ENCODE data around the gene HSPA6.

- TF ChIP-seq CTCF (IDR thresholded peaks at IDR 0.05; ENCODE audit: borderline replicate concordance, extremely low read depth, low read length, poor library complexity, severe bottlenecking) (no peak), EZH2 (IDR thresholded peaks at IDR 0.05; ENCODE audit: borderline replicate concordance, low read depth, low read length, severe bottlenecking) (no peak)
Observed at GRCh38 chr1:161478985-161479384, 45.4 kb upstream of the HSPA6 start.

Measured in DND-41 (cell line).